ENCODE data around the gene MSTN. TPM values are rescaled to one million over a fixed set of nuclear protein-coding genes. Genes with fewer than 3 reads are reported as not detected.
"Not testable (repeated sequence)": the region's sequence is repeated elsewhere in the genome, so short reads cannot be mapped to it uniquely, and the experiment has no call there.

Gene MSTN
- total and polyA plus RNA-seq, 2 donors (not counting 3 experiments of a cell fraction or from before 2014, with no cell fraction given) = 0.04 TPM; not detected in 1

DNA sequence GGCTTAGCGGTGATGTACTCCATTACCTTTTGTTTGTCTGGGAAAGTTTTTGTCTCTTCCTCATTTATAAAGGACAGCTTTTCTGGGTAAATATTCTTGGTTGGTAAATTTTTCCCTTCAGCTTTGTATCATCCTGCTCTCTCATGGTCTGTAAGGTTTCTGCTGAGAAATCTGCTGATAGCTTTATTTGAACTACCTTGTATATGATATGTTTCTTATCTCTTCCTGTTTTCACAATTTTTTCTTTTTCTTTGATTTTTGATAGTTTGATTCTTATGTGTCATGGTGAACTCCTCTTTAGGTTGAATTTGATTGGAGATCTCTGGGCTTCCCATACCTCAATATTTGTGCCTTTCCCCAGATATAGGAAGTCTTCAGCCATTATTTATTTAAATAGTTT, 44.7 kb downstream of the MSTN start:
- no peak for FAIRE-seq
- intact Hi-C loops (cut with micrococcal nuclease) (no loop called here), dilution Hi-C loops (cut with MboI; ENCODE audit: extremely low pct_ligation_motif_present, low sequenced_read_pairs) (no loop called here)
- Histone ChIP-seq H3K9me1 (replicated peaks; ENCODE audit: control insufficient read depth, extremely low read depth, insufficient read depth, low read length) (no peaks in the 10 kb centered on the region), H3K9ac (replicated peaks; ENCODE audit: extremely low read depth, insufficient read depth, low read length) (no peak overlapping the region), H3K4me1 (ENCODE audit: control insufficient read depth, extremely low read depth, insufficient read depth, low read length) (no peaks in the 10 kb centered on the region), H2AFZ (ENCODE audit: low read depth, low read length) (no peak overlapping the region), H3K79me2 (ENCODE audit: control insufficient read depth, insufficient read depth, low read length) (no peaks in the 10 kb centered on the region), H3K27me3 (ENCODE audit: control insufficient read depth in 2 of 2, insufficient read depth in 2 of 2, low read length in 2 of 2) (peaks cover 6 to 13% of the 10 kb centered on the region in 2 experiments), H3K27ac (ENCODE audit: insufficient read depth, low read depth, low read length) (no peak overlapping the region), H3K9me3 (replicated peaks; ENCODE audit: control insufficient read depth, insufficient read depth, low read length) (no peaks in the 10 kb centered on the region), H4K20me1 (replicated peaks; ENCODE audit: control insufficient read depth, extremely low read depth, insufficient read depth, low read length) (no peaks in the 10 kb centered on the region), H3K36me3 (ENCODE audit: control insufficient read depth in 2 of 2, extremely low read depth in 1 of 2, insufficient read depth in 2 of 2, low read length in 2 of 2) (no peaks in the 10 kb centered on the region), H3K4me3 (replicated peaks in 1 of 3; ENCODE audit: insufficient read depth in 1 of 3, low read depth in 1 of 3, low read length in 3 of 3) (no peak overlapping the region), H3K4me2 (ENCODE audit: insufficient read depth, low read length) (no peak overlapping the region)
- POLR2A ChIA-PET = no interaction called here
- CTCF ChIA-PET = interaction anchor here (0.6 kb wide), 1 partner anchor 363 kb away, joined by 3 read pairs; no protein-coding TSS in a partner anchor
- TF ChIP-seq JUN (IDR thresholded peaks at IDR 0.05; ENCODE audit: borderline replicate concordance, insufficient read depth, insufficient read length, low read depth) (no peak), POLR2A (IDR thresholded peaks at IDR 0.05; ENCODE audit: low read depth, low read length) (no peak), GATA2 (IDR thresholded peaks at IDR 0.05; ENCODE audit: insufficient read depth, insufficient read length, low read depth, low read length) (no peak), POLR2AphosphoS5 (IDR thresholded peaks at IDR 0.05; ENCODE audit: insufficient read depth, low read depth, low read length) (no peak), EZH2 (IDR thresholded peaks at IDR 0.05; ENCODE audit: borderline replicate concordance, low read depth, low read length, severe bottlenecking) (no peak), MYC (IDR thresholded peaks at IDR 0.05; ENCODE audit: low read depth, low read length) (no peak), FOS (IDR thresholded peaks at IDR 0.05; ENCODE audit: borderline replicate concordance, insufficient read depth, low read length) (no peak)
- TF ChIP-seq, protein P1, sequence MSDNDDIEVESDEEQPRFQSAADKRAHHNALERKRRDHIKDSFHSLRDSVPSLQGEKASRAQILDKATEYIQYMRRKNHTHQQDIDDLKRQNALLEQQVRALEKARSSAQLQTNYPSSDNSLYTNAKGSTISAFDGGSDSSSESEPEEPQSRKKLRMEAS (IDR thresholded peaks at IDR 0.05; ENCODE audit: insufficient read depth, insufficient read length) = no peak
- TF ChIP-seq, protein P2, sequence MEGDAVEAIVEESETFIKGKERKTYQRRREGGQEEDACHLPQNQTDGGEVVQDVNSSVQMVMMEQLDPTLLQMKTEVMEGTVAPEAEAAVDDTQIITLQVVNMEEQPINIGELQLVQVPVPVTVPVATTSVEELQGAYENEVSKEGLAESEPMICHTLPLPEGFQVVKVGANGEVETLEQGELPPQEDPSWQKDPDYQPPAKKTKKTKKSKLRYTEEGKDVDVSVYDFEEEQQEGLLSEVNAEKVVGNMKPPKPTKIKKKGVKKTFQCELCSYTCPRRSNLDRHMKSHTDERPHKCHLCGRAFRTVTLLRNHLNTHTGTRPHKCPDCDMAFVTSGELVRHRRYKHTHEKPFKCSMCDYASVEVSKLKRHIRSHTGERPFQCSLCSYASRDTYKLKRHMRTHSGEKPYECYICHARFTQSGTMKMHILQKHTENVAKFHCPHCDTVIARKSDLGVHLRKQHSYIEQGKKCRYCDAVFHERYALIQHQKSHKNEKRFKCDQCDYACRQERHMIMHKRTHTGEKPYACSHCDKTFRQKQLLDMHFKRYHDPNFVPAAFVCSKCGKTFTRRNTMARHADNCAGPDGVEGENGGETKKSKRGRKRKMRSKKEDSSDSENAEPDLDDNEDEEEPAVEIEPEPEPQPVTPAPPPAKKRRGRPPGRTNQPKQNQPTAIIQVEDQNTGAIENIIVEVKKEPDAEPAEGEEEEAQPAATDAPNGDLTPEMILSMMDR (IDR thresholded peaks at IDR 0.05; ENCODE audit: extremely low read depth in 1 of 2, insufficient read depth in 1 of 2, low read depth in 1 of 2, low read length in 2 of 2) = no peak
- no TSS peak for BruUV-seq (replicated peaks)
- DNase-seq (ENCODE audit: low read depth, low spot score) = no peak

DNA sequence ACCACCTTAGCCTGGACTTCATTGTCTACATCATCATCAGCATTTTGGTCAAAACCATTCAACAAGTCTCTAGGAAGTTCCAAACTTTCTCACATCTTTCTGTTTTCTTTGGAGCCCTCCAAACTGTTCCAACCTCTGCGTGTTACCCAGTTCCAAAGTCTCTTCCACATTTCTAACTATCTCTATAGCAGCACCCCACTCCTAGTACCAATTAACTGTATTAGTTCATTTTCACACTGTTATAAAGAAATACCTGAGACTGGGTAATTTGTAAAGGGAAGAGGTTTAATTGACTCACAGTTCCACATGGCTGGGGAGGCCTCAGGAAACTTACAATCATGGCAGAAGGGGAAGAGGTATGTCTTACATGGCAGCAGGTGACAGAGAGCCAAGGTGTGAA, 46.6 kb downstream of the MSTN start:
- FAIRE-seq; BruUV-seq (replicated peaks); H3K27me3 ChIP-seq (ENCODE audit: control insufficient read depth in 2 of 2, insufficient read depth in 2 of 2, low read length in 2 of 2); intact Hi-C loops (cut with micrococcal nuclease); H3K79me2 ChIP-seq (ENCODE audit: control insufficient read depth, insufficient read depth, low read length); DNase-seq (ENCODE audit: low read depth, low spot score); H3K4me3 ChIP-seq (replicated peaks in 1 of 3; ENCODE audit: insufficient read depth in 1 of 3, low read depth in 1 of 3, low read length in 3 of 3); CTCF ChIA-PET; dilution Hi-C loops (cut with MboI; ENCODE audit: extremely low pct_ligation_motif_present, low sequenced_read_pairs); POLR2A ChIA-PET; H3K9ac ChIP-seq (replicated peaks; ENCODE audit: extremely low read depth, insufficient read depth, low read length); H3K9me1 ChIP-seq (replicated peaks; ENCODE audit: control insufficient read depth, extremely low read depth, insufficient read depth, low read length); H3K4me2 ChIP-seq (ENCODE audit: insufficient read depth, low read length); H3K27ac ChIP-seq (ENCODE audit: insufficient read depth, low read depth, low read length); H4K20me1 ChIP-seq (replicated peaks; ENCODE audit: control insufficient read depth, extremely low read depth, insufficient read depth, low read length); H3K9me3 ChIP-seq (replicated peaks; ENCODE audit: control insufficient read depth, insufficient read depth, low read length); H3K36me3 ChIP-seq (ENCODE audit: control insufficient read depth in 2 of 2, extremely low read depth in 1 of 2, insufficient read depth in 2 of 2, low read length in 2 of 2); H2AFZ ChIP-seq (ENCODE audit: low read depth, low read length); H3K4me1 ChIP-seq (ENCODE audit: control insufficient read depth, extremely low read depth, insufficient read depth, low read length): not testable (repeated sequence)

All from endothelial cell of umbilical vein (primary cell).